GM18873 (cell line): ENCODE data around the gene CSTPP1.
"Not testable (repeated sequence)": the region's sequence is repeated elsewhere in the genome, so short reads cannot be mapped to it uniquely, and the experiment has no call there.

Source experiments
- ATAC-seq: cut with Tn5 transposase; IDR thresholded peaks from one replicate; pipeline ENCODE4 v1.9.1; 2021; ENCODE audit warnings: mild to moderate bottlenecking, moderate library complexity, moderate number of reproducible peaks; ENCODE audit not compliant: unreplicated experiment, low FRiP score

Gene CSTPP1

DNA sequence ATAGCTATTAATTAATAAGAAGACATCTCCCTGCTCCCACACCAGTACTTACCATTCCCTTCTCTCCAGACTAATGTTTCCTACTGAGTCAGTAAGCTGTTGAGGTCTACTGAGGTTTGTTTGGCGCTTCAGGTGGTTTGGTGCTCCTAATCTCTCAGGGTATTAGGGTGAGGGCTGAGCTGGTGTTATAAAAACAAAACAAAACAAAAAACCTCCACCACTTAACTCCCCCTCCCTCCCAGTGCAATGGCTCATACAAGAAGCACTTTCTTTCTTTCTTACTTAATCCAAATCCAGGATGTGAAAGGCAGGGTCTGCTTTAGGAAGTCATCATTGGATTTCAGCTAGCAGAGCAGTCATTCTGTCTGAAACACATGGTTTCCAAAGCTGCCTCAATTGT, 15.3 kb downstream of the CSTPP1 start:
- no peak for ATAC-seq

DNA sequence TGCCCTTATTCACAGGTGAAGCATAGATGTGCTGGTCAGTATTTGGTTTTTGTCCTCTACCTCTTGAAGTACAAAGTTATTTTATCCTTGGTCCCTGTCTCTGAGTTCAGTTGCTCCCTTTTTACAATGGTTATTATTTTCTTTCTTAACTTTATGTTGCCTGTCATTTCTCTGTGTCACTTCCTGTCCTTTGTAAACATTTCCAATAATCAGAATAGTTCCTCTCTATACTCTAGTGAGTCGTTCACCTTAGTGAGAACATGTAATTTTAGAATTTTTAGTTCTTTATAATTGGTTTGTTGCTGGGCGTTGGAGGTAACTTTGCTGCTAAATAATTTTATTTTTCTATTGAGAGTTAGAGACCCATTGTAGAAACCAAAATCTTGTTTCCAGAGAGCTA, 16.0 kb downstream of the CSTPP1 start:
- no peak for ATAC-seq

DNA sequence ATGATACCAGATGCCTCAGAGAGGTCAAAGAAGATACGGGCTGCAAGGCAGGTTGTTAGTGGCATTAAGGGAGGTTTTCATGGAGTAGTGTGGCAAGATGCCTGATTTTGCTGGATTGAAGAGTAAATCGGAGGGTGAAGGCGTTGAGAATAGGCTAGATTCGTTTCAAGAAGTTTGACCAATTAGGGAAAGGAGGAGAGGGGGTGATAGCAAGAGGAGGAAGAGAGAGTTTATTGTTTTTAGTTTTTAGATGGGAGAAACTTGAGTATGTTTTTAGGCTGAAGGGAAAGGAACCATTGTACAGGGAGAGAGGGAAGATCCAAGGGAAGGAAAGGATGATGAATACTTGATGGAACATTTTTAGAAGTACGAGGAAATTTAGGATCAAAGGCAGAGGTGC, 16.5 kb downstream of the CSTPP1 start:
- no peak for ATAC-seq

DNA sequence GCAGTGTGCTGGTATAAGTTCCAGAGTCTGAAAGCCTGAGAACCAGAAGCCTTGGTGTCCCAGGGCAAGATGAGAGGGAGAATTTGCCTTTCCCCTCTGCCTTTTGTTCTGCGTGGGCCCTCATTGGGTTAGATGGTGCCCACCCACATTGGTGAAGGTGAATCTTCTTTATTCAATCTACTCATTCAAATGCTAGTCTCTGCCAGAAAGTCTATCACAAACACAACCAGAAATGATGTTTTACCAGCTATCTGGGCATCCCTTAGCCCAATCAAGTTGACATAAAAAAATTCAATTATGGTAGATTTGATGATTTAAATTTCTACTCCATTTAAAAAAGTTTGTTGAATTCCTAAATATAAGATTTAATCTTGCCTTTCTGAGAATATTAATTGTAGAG, 22.2 kb downstream of the CSTPP1 start:
- no peak for ATAC-seq

DNA sequence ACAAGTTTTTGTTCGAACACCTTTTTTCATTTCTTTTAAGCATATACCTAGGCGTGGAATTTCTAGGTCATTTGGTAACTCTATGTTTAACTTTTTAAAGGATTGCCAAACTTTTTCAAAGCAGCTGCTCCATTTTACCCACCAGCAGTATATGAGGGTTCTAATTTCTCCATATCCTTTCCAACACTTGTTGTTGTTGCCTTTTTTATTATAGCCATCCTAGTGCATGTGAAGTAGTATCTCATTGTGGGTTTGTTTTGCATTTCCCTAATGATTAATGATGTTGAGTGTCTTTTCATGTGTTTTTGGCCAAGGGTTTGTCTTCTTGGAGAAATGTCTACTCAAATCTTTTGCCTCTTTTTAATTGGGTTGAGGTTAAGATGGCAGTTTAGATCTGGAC, 24.5 kb downstream of the CSTPP1 start:
- ATAC-seq = no peak

DNA sequence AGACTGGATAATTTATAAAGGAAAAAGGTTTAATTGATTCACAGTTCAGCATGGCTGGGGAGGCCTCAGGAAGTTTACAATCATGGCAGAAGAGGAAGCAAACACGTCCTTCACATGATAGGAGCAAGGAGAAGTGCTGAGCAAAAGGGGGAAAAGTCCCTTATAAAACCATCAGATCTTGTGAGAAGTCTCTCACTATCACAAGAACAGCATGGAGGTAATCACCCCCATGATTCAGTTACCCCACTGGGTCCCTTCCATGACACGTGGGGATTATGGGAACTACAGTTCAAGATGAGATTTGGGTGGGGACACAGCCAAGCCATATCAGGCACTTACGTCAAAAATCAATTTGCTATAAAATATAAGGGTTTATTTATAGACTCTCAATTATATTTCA, 25.3 kb downstream of the CSTPP1 start:
- ATAC-seq = not testable (repeated sequence)

DNA sequence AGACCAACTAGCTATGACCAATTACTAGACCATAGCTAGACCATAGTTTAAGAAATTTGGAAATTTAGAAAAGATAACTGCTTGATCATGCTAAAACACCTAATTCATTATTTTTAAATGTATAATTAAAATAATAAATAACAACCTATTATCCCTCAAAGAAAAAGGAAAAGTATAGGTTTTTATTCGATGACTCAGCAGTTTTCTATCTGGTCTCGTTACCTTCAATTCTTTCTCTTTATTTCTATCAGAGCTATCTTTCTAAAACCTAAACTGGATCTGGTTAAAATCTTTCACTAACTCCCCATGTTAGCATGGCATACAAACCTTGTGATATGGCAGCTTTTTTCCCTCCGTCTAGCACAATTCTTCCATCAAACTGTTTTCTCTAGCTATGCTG, 27.3 kb downstream of the CSTPP1 start:
- no peak for ATAC-seq

DNA sequence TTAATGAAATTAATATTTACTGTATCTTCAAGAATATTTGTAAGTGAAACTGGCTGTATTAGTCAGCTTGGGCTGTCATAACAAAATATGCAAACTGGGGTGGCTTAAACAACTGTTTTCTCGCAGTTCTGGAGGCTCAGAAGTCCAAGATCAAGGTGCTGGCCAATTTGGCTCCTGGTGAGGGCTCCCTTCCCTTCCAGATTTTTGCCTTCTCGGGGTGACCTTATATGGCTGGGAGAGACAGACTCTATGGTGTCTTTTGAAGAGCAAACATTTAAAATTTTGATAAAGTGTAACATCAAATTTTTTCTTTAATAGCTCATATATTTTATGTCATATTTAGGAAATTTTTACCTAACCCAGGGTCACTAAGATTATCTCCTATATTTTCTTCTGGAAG, 30.2 kb downstream of the CSTPP1 start:
- ATAC-seq = no peak

DNA sequence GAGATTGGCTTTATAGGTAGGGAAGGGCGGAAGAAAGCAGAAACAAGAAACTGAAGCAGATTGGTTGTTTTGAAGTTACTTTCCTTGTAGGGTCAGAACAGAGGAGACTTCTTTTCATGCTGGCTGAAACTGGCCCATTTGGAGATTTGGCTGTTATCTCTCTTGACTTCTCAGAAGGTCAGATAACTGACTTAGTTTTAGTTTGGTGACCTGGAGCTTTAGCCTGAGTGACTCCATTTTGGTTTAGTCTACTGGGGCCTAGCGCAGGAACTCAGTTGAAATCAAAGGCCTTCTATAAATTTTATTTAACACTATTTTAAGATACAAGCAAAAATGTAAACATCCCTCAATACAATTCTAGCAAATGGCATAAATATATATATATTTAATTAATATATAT, 31.4 kb downstream of the CSTPP1 start:
- ATAC-seq = no peak

DNA sequence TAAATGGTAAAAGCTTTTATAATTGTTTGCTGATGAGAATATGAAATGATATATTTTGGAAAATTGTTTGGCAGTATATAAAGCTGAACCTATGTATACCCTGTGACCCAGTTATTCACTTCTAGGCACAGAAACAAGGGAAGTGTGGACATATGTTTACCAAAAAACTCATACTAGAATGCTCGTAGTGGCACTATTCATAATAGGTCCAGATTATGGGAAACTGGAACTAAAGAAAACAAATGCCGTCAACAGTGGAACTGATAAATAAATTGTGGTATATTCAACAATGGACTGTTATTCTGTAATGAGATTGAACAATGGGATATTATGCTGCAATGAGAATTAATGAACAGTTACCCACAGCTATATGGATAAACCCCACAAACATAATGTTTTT, 32.8 kb downstream of the CSTPP1 start:
- no peak for ATAC-seq

DNA sequence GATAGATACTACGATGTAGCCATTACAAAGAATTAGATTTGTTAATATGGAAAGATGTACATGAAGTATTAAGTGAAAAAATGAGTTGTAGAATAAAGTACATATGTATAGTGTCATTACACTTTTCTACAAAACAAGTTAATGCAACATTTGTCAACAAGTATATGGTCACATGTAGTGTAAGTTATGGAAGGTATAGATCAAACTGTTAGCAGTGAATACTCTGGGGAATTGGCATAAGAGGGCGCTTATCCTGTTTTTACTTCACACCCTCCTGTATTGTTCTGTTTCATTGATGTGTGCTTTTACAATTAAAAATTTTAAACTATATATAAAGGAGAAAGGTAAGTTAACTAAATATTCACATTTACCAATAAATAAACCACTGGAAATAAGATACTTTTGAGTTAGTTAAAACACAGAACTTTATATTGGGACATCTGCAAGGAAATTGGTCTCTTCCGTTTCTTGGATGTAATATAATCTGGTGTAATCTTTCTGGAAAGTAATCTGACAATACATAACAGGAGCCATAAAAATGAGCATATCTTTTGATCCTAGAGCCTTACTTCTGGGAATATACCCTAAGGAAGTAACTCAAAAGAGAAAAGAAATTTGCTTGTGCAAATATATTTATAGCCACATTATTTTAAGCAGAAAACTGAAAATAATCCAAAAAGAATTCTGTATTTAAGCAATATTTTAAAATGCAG, 34.5 kb downstream of the CSTPP1 start:
- no peak for ATAC-seq

DNA sequence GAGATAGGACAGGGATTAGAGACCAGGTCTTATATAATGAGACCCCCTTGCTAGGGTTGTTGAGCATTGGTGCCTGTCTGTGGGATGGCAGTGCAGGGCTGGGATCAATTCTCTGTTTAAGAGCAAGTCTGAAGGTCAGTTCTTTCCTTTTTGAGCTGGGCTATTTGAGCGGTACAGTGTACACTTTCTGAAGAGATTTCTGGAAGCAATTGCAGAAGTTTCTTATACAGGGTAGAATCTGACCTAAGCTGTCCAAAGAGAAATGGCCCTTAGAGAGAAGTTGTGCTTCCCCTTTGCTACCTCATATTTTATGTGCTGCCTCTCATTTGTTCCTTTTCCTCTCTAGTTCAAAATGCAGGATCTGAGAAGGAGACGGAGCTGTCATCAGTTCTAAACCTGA, 35.8 kb downstream of the CSTPP1 start:
- no peak for ATAC-seq

DNA sequence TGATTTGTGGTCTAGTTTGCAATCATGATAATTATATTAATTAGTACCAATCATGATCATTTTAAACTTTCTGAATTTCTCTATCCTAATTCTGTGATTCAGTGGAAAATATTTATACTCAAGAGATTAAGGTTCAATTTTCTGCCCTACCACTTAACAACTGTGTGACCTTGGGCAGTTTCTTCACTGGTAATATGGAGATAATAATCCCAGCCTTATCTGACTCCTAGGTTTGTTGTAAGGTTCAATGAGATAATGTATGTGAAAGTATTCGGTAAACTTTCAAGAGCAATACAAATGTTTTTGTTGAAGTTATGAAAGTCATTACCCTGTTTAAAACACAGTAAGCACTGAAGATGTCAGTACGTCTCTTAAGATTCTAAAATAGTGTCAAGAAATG, 36.3 kb downstream of the CSTPP1 start:
- ATAC-seq = no peak

DNA sequence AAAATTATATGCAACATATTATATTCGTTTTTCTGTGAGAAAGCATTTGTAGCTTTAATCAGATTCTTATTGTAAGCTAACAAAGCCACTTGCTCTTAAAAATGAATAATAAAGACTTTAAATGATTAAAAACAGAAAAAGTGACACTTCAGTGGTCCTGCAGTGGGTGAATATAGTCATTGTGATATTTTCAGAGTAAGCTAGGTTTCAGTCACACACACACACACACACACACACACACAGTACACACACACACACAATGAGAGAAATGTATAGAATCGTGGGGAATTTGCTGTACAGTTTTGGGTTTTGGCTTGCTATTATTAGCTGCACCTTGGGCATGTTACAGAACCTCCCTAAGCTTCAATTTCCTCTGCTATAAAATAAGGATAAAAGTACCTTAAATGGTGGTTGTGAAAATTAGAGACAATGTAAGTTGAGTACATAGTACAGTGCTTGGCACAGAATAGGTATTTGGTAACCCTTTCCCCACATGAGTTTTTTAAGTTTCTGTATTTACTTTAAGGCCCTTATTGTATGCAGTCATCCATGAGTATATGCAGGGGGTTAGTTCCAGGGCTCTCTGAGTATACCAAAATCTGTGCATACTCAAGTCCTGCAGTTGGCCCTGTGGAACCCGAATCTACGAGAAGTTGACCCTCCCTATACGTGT, 39.8 kb downstream of the CSTPP1 start:
- no peak for ATAC-seq

DNA sequence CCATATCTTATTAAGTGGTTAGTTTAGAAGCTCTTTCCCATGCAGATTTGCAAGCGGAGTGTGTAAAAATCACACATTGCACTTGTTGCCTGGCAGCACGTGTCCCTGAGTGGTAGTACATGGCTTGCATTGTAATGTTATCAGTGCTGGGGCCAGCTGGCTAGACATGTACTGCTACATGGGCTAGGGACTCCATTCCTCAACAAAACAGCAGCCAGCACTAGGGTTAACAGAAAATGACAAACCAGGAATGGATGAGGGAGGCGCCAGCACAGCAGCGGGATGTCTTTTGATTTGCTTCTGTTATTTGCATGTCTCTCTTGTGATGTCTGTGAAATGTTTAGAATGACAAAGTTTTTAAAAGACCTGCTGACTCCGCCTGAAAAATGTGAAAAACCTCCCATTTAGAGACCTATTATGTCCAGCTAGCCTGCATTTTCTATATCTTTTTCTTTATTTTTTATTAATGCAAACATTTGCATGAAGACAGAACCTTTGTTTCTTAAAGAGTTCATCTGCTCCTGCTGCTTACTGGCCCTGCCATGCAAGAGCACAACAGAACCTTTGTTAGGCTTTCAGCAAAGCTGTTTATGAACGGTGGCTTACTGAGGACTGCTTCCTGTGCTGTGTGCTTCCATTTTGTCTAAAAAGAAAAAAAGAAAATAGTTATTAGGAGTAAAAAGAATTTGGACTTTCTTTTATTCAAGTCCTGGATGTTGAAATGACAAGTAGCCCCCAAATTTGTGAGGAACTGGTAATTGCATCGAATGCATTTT, 40.7 kb downstream of the CSTPP1 start:
- ATAC-seq = no peak

DNA sequence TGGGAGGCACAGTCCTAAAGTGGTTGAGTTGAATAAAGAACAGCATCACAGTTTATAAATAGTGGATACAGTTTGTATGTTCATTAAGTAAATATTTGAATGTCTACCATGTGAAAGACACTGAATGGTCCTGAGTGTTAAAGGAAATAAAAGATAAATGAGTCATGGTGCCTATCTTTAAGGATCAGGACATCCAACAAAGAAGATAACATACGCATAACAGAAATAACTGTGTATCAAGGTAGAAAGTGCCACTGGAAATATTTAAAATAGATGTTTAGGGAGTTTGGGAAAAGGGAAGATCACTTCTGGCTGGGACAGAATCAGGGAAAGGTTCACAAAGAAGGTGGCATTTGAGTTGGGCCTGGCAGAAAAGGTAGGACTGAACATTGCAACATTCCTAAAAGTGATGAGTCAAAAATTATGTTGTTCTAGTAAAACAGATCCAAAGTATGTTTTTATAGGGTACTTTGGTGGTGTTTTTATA, 41.5 kb downstream of the CSTPP1 start:
- no peak for ATAC-seq

DNA sequence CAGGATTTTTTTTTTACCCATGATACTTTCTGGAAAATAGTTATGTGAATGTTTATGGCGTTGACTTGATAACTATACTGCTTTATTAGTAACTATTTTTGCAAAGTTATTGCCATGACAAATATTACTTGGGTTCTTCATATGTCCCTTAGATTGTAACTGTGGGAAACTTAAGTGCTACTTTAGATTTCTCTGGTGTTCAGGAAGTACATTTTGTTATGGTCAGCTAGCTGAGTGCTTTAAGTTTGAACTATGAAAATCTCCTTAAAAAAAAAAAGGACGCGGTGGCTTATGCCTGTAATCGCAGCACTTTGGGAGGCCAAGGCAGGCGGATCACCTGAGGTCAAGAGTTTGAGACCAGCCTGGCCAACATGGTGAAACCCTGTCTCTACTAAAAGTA, 42.8 kb downstream of the CSTPP1 start:
- ATAC-seq = no peak

DNA sequence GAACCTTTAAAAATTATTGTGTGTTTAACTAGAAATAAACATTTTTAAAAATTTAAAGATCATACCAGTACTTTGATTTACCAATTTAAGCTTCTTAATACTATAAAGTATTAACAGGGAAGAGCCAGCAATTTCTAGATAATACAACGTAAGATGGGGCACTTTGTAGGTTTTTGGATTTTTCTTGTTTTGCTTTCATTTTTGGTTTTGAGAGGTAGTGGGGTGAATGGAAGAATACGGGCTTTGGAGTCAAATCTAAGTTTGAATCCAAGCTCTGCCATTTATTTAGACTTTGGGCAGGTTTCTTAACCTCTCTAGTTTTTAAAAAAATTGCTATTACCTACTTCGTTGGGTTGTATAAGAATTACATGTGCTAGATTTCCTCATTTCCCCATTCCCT, 44.9 kb downstream of the CSTPP1 start:
- no peak for ATAC-seq

DNA sequence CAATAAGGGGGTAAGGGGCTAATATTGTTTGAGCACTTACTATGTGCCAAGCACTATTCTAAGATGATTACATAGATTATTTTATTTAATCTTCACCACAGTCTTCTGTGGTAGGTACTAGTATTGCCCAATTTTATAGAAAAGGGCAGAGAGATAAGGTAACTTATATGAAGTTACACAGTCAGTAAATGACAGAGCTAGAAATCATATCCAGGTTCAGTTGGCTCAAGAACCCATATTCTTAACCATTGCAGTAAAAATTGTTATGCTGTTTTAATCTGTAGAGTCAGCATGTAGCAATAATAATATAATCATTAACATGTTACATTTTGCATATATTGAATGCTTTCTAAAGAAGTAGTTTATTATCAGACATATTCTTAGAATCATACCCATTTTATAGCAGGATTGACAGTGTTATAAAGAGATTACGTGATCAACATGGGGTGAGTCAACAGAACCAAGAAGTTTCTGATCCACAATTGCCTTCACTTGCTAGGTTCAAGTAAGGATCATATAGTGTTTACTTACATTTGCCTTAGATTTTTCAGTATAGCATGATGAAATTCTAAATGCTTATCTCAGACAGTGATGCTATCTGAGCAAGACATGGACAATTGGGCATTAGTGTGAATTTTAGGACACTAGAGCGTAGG, 46.4 kb downstream of the CSTPP1 start:
- ATAC-seq = no peak

DNA sequence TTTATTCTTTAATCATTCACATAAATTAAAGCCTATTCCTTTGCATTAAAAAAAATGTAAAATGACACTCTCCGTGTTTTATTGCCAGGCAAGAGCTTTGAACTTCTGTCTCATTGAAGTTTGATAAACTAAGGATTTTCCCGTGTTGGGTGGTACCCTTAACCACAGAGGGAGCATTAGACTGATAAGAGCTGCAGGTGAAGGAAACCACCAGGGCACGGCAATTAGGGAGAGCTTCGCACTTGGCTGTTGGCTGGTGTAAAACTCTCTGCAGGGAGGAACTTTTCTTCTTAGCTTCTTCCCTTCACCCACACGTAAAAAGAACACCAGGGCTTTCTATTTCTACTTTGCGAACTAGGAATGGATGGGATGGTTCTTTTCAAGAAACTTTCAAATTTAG, 47.0 kb downstream of the CSTPP1 start:
- ATAC-seq = no peak

DNA sequence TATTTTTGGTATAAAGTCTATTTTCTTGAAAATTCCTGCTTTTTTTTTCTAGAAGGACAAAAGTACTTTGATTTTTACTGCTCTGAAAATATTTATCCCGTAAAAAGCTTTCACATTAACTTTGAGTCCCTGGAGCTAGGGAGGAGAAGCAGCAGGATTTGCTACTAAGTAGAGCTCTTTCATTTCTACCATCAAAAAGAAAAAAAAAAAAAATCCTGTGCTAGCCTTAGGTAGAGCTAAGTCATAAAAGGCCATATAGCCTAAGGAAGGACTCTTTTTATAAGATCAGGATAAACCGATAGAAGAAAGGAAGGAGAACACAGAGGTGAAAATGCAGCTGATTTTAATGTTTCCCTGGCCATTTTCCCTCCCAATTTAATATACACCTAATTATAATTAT, 48.0 kb downstream of the CSTPP1 start:
- no peak for ATAC-seq
